Measurements from ENCODE around the gene IL4R.
"Not testable (repeated sequence)": the region's sequence is repeated elsewhere in the genome, so short reads cannot be mapped to it uniquely, and the experiment has no call there.

IL4R gene

DNA sequence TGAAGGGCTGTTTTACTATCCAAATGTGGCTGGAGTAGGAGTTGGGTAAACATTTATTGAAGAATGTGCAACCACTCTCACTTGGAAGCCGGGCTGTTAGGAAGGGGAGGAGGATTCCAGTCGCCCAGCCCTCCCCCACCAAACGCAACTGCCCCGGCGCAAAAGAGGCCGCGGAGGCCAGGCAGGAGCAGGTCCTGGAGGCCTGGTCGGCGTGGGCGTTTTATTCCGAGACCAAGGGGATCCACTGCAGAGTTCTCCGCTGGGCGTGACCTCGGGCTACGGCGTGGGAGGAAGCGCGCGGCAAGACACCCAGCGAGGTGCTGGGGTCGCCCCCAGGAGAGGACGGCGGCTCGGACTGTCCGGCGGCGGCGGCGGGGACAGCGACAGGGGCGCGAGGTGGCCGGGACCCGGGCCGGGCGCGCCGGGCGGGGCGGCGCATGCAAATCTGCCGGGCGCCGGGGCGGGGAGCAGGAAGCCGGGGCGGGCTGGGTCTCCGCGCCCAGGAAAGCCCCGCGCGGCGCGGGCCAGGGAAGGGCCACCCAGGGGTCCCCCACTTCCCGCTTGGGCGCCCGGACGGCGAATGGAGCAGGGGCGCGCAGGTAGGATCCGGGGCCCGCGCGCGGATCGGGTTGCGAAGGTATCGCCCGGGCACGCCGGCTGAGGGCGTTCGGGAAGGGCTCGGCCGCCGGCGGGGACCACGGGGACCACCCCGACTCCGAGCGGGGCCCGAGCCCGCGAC is at the start of gene IL4R:
Gene IL4R, plus strand, starts transcription at position 553 of the 739 bp plus-strand sequence. CDS start 26,230 bp downstream, outside the sequence.
- DNase-seq (ENCODE audit: low spot score), result peak; percentile 57

DNA sequence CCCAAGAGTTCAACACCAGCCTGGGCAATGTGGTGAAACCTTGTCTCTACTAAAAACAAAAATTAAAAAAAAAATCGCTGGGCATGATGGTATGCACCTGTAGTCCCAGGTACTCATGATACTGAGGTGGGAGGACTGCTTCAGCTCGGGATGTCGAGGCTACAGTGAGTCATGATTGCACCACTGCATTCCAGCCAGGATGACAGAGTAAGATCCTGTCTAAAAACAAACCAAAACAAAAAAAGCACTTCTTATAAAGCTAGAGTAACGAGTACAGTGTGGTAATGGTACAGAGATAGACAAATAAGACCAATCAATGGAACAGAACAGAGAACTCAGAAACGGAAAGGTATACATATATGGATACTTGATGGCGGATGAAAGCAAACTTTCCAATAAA is 49.6 kb upstream of the IL4R start:
- no peak for DNase-seq (ENCODE audit: low spot score)

DNA sequence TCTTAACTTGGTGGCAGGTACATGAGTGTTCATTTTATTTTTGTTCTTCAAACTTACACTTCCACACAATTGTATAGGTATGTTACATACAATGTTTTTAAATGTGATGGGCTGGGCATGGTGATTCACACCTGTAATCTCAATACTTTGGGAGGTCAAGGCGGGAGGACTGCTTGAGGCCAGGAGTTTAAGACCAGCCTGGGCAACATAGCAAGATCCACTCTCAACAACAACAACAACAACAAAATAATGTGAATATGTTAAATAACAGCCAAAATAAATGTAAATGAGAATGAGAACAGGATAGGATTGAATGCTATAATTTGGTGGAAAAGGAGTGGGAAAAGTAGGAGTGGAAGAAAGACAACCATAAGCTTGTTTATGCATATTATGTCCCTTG is 47.8 kb upstream of the IL4R start:
- DNase-seq (ENCODE audit: low spot score), result no peak

DNA sequence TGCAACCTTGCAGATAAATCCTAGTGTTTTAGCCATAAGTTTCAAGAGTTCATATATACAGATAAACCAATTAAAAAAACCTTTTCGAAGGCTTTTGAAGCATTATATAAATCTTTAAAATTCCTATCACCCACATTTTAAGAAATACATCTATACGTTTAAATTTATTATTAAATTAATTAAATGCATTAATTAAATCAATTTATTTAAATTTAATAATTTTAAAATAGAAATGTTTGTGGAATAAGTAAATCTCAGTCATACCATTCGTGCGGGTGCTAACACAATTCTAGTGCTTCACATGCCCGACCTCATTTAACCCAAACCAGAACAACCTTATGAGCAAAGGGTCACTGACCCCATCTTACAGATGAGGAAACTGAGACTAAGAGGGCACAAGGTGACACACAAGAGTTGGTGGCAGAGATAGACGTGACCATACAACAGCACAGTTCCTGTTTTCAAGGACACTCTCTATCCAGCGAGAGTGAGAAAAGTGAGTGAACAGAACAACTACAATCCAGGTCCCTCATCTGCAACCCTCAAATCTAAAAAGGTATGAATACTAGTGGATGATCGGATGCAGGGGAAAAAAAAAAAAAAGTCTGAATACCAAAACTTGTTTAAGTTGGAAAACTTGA is 46.6 kb upstream of the IL4R start:
- DNase-seq (ENCODE audit: low spot score), result no peak

DNA sequence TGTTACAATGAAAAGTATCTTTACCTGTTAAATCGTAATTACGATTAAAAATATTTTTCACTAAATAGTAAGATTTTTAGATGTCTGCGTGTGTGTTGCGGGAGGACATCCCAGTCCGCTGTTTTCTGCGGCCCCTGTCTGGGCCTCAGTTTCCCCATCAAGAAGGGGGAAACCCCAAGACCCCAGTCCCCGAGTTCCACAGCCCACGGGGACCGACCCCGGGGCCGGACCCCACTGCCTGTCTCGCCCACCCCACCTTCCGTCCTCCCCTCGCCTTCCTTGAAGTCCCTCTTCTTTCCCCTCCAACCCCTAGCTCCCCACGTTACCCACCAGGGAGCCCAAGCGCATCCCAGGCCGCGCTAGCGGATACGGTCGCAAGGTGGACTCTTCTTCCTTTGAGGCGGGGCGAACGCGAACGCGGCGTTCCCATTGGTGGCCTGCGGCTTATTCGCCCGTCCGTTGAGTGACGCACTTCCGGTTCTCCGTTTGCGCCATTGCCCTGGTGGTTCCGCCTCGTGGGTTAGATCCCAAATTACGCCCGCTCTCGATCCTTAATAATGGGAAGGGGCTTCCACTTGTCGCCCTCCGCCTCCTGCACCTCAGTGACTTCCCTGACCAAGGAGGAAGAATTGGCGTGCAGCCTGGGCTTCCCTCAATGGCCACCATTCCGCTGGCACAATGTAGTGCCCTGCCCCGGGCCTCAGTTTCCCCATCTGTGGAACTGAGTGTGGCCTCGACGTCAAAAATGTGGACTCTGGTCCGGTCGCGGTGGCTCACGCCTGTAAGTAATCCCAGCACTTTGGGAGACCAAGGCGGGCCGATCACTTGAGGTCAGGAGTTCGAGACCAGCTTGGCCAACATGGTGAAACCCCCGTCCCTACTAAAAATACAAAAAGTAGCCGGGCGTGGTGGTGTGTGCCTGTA is 45.1 kb upstream of the IL4R start, which contains the start of gene NSMCE1:
Gene NSMCE1, minus strand, starts transcription at position 397 of the 924 bp plus-strand sequence. CDS start 11,202 bp downstream, outside the sequence.
- peak; percentile 97 for DNase-seq (ENCODE audit: low spot score)

DNA sequence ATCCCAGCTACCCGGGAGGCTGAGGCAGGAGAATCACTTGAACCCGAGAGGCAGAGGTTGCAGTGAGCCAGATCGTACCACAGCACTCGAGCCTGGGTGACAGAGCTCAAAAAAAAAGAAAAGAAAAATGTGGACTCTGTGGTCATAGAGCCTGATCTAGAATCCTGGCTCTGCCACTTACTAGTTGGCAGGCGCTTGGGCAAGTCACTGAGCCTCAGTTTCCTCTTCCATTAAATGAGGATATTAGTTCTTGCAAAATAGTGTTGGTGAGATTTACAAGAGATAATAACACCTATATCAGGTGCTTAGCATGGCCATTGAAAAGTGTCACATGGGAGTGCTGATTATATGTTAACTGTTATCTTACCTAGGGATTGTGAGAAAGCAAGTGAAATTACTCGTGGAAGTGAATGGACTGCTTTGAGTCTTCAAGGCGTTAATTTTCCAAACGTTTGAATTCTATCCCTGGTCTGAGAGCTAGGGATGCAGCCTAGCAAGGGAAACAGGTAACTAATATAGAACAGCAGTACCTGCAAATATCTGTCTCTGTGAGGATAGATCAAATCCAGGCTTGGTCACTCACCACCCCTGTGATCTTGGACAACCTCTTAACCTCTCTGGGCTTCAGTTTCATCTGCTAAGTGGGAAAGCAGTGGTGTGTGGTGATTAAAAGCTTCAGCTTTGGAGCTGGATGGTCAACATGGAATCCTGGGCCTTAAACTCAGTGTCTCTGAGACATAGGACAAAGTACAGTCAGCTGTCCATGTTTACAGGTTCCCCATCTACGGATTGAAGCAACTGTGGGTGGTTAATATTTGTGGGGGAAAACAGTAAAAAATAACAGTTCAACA is 44.2 kb upstream of the IL4R start:
- DNase-seq (ENCODE audit: low spot score), result no peak

DNA sequence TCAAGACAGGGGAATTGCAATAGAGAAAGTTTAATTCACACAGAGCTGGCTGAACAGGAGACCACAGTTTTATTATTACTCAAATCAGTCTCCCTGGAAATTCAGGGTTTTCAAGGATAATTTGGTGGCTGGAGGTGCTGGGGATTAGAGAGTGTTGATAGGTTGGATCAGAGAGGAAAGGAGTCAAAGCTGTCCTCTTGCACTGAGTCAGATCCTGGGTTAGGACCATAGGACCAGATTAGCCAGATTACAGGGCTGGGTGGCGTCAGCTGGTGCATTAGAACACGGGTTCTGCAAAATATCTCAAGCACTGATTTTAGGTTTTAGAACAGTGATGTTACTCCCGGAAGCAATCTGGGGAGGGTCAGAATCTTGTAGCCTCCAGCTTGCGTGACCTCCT is 43.4 kb upstream of the IL4R start:
- no peak for DNase-seq (ENCODE audit: low spot score)

DNA sequence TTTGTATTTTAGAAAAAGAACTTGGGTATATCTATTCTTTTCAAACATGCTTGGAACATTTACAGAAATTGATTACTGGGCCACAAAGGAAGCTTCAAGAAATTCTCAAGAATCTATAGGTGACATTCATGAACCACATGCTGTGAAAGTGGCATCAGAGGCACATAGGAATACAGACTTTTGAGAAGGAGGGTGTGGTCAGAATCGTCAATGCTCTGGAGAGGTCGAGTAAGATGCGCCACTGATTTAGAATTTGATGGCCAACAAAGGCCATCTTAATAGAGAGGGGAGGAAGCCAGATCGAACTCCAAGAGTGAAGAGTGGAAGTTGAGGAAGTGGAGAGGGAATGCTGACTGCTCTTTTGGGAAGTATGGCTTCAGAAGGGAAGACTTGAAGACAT is 41.7 kb upstream of the IL4R start:
- DNase-seq (ENCODE audit: low spot score), result no peak

DNA sequence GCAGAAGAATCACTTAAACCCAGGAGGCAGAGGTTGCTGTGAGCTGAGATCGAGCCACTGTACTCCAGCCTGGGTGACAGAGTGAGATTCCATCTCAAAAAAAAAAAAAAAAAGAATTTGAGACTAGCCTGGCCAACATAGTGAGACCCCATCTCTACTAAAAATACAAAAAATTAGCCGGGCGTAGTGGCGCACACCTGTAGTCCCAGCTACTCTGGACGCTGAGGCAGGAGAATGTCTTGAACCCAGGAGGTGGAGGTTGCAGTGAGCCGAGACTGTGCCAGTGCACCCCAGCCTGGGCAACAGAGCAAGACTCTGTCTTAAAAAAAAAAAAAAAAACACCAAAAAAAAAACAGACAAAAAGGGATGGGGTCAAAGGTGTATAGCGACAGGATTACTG is 41.1 kb upstream of the IL4R start:
- not testable (repeated sequence) for DNase-seq (ENCODE audit: low spot score)

DNA sequence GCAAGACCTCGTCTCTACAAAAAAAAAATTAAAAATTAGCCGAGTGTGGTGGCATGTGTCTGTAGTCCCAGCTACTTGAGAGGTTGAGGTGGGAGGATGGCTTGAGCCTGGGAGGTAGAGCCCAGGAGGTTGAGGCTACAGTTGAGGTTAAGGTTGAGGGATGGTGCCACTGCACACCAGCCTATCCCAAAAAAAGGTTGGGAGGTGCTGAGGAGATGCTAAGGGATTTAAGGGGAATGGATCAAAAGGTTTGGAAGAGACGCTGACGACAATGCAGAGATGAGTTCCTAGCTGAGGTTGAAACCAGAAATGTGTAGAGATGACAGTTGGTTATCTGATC is 40.5 kb upstream of the IL4R start:
- no peak for DNase-seq (ENCODE audit: low spot score)

DNA sequence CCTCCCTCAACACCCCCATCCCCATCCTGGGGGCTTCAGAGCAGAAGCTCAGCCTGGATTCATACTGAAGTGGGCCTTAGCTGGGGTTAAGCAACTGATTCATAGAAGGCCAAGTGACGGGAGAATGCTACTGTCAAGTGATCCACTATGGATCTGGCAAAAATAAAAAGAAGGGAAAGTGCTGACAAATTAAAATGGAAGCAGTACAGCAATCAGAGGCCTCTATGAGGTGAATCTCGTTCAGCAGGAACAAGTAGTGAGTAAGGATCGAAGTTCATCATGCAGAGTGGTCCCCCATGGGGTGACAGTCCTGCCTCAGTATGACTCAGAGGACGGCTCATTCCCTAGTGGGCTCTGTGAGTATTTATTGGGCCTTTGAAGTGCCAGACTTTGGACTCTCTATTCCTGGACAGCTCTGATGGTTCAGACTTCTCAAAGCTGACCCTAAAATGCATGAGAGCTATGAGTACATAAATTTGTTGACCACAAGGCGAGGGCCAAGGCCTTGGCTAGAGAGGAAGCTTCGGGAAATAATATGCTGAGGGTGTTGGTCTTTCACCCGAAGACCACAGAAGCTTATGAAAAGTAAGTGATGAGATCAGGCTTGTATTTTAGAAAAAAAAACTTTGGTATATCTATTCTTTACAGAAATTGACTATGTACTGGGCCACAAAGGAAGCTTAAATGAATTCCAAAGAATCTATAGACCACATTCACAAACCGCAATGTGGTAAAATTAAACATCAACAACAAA is 39.9 kb upstream of the IL4R start:
- peak; percentile 52 for DNase-seq (ENCODE audit: low spot score)

DNA sequence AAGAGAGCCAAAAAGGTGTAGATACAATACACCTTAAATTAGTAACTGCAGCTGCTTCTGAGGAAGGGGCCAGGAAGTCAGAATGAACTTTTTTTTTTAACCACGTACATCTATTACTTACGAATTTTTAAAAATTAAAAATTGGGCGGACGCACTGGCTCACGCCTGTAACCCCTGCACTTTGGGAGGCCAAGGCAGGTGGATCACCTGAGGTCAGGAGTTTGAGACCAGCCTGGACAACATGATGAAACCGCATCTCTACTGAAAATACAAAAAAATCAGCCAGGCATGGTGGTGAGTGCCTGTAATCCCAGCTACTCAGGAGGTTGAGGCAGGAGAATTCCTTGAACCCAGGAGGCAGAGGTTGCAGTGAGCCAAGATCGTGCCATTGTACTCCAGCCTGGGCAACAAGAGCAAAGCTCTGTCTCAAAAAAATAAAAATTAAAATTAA is 39.3 kb upstream of the IL4R start:
- not testable (repeated sequence) for DNase-seq (ENCODE audit: low spot score)

DNA sequence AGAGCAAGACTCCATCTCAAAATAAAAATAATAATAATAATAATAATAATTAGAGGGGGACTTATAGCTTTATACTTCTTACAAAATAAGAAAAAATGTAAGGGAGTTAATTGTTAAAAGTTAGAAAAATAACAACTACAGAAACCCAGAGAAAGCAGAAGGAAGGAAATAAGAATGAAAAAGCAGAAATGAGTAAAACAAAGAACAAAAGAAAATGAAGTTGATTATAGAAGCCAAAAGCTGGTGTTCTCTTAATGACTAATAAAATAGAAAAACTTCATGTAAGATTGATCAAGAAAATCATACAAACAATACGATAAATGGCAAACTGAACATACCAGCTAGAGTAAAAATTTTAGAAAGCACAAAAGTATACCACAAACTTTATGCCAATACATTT is 38.4 kb upstream of the IL4R start:
- no peak for DNase-seq (ENCODE audit: low spot score)

DNA sequence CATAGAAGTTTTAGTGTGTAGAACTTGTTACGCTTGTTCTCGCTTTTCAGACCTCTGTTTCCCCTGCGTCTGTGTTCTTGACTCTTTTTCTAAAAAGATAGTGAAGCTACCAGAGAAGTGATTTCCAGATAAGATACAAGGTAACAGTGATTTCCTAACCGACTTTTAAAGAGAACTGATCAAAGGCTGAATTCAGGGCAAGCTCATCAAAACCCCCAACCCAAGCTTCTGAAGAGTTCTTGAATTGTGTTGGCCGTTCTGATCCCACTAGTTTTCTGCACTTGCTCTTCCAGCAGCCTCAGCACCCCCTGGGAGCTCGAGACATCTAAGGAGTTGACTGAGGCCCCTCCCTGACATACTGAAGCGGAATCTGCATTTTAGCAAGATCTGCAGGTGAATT is 32.5 kb upstream of the IL4R start:
- DNase-seq (ENCODE audit: low spot score), result peak; percentile 27

DNA sequence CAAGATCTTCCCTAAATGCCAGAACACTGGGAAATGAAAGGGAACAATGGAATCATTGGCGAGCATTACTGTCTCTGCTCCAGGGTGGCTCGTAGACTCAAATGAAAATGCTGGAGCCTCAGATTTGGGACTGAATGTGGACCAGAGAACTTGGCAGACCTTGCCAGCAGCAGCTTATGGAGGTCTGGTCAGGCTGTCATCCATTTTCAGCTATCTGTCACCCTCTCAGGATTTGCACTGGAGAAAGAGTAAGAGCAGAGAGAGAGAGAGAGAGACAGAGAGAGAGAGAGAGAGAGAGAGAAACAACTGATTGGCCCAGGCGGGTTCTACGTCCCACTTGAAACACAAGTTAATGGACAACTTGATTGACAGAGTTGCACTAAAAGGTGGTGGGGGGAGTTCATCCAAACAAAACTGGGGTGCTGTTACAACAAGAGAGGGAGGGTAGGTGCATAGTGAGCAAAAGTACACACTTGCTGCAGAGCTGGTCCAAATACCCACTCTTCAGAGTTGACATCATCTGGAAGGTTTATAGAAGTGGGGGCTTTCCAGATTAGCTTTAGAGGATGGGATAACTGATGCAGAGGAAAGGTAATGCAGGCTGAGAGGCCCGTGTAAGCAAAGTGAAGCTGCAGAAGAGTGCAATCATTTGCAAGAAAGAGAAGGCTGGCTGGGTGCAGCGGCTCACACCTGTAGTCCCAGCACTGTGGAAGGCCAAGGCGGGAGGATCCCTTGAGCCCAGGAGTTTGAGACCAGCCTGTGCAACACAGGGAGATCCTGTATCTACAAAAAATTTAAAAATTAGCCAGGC is 28.7 kb upstream of the IL4R start:
- DNase-seq (ENCODE audit: low spot score), result no peak

DNA sequence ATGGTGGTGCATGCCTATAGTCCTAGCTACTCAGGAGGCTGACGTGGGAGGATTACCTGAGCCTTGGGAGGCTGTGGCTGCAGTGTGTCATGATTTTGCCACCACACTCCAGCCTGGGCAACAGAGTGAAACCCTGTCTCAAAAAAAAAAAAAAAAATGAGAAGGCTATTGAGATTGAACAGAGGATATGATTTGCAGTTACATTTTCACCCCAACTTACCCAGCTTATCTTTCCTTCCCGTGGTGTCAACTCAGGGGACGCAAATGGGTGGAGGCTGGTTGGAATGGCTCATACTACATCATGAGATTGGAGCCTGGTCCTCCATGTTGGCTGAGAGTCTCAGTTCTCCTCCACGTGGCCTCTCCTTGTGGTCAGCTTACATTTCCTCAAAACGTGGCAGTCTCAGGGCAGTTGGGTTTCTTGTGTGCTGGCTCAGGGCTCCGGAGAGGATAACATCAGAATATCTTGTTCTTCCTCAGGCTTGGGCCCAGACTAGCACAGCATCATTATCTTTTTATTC is 28.0 kb upstream of the IL4R start:
- DNase-seq (ENCODE audit: low spot score), result no peak

DNA sequence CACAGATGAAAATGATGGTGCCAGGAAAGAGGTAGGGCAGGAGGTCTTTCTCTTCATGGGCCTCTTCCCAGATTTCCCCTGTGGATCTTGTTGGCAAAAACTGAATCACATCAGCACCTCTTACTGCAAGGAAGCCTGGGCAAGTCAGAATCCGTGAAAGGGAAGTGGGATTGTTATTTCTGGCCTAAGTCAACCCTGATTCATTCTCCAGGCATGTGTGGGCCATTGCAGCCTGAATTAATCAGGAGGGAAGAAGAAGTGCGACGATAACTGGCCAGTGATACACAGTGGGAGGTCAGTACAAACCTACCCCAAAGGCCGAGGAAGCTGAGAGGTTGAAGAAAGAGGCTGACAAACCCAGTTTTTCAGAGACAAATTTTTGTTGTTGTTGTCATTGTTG is 27.3 kb upstream of the IL4R start:
- no peak for DNase-seq (ENCODE audit: low spot score)

DNA sequence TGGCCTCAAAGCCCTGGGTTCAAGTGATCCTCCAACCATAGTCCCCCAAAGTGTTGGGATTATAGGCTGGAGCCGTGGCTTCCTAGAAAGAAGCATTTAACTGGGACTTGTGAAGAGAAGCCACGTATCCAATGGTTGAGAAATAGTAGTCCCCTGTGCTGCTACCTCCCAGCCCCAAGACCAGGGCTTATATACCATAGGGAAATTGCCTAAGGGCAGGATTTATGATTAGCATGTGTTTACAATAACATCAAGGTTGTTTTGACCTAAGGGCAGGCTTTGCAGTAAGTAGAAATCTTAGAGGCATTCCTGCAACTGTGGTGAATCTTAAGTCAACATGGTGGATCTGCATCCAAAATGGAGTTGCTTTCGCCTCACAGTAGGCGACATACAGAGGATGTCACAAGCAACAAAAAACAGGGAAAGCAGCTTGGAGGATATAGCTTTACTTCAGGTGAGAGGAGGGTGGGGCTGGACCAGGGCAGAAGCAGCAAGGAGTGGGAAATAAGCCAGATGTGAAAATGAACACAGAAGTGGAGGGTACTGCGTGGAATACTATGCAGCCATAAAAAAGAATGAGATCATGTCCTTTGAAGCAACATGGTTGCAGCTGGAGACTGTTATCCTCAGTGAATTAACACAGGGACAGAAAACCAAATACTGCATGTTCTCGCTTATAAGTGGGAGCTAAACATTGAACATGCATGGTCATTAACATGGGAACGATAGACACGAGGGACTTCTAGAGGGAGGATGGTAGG is 26.5 kb upstream of the IL4R start:
- DNase-seq (ENCODE audit: low spot score), result no peak

DNA sequence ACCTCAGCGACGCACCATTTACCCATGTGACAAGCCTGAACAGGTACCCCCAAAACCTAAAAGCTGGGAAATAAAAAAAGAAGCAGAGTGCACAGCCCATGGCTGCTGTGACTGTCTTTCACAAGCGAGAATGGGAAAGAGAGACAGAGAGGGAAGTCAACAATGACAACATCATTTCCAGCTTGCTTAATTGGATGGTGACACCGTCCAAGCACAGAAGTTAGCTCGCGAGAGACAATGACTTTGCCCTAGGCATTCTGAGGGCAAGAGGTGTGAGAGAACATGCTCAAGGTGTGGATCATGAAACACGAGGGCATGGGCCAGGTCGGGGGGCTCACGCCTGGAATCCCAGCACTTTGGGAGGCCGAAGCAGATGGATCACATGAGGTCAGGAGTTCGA is 25.9 kb upstream of the IL4R start:
- no peak for DNase-seq (ENCODE audit: low spot score)
